ENCODE measurements around the gene HSPBAP1.

The HSPBAP1 gene, protein sequence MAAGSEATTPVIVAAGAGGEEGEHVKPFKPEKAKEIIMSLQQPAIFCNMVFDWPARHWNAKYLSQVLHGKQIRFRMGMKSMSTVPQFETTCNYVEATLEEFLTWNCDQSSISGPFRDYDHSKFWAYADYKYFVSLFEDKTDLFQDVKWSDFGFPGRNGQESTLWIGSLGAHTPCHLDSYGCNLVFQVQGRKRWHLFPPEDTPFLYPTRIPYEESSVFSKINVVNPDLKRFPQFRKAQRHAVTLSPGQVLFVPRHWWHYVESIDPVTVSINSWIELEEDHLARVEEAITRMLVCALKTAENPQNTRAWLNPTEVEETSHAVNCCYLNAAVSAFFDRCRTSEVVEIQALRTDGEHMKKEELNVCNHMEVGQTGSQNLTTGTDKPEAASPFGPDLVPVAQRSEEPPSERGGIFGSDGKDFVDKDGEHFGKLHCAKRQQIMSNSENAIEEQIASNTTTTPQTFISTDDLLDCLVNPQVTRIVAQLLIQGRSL

DNA sequence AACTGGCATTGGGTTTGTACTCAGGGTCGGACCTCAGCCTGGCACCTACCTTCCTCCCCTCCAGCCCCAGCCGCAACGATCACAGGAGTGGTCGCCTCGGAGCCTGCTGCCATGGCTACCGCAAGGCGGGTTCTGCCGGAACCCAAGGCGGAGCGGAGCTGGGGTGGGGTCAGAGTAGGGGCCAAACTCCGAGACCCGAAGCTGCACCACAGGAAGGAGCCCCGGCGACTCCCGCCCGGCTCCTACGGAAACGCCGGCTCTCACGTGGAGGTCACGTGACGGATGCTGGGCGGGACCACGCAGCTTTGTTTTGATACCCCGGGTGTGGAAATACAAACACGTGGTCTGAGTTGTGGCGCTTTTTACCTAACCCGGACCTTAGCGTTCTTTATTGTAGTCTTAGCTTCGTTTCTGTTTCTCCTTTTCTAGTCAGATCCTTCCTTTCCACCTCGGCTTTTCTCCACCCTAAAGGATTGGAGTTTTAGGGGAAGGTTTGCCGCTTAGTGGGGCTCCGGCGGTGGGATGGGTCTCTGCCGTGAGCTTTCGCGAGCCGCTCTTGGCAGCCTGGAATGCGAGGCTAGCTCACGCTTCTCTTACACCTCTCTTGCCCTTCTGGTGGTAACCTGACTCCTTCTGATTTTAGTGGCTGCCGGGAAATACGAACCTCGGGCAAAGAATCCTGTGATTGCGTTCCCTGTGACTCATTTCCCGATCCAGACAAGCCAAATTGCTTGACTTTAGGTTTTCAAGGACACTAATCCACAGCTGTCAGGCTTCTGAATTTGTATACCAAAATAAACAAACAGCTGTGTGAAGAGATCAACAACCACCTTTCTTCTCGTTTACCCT lies at the start of gene HSPBAP1:
Gene HSPBAP1, minus strand, starts transcription at position 264 of the 849 bp plus-strand sequence. Its CDS starts 151 bp downstream, at position 113.
- peak; percentile 82 to 84 for DNase-seq (ENCODE audit: low read depth in 2 of 2, low spot score in 1 of 2)

- DNase-seq (ENCODE audit: low read depth in 2 of 2, low spot score in 1 of 2) = no peak
These were observed 42.0 kb upstream of the HSPBAP1 start for GRCh38 chr3:122835590-122835989.

DNA sequence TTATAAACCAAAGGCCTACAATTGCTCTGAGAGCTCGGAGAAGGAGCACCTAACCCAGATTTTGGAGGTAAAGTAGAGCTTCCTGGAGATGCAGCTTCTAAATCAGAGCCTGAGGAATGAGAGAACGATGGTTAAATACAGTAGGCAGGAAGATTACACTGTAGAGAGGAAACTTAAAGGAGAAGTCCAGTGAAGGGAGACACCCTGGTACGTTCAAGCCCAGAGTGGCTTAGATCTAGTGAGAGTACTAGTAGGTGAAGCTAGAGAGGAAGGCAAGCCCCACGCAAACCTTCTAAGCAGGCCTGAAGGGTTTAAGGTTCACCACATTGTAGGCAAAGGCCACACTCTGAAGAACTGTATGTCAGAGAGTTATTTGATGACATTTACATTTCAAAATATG lies 34.6 kb upstream of the HSPBAP1 start:
- DNase-seq (ENCODE audit: low read depth in 2 of 2, low spot score in 1 of 2) = no peak

- DNase-seq (ENCODE audit: low read depth in 2 of 2, low spot score in 1 of 2) = no peak
These were observed 32.6 kb upstream of the HSPBAP1 start for GRCh38 chr3:122826278-122826677.

DNA sequence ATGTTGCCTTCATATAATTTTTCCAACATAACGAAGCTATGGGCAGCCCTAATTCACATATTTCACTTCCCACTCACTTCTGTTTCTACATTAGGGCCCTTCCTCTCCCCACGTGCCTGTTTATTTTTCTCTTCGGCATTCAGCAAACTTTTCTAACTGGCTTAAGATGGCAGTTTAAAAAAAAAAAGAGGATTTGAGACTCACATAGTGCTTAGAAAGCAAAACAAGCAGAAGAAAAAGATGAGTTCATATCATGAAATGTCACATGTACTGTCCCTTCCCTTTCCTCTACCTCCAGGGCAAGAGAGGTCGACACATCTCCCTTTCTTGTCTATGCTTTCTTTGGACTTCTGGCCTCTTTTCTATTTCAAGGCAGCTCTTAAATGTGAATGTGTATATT lies 31.8 kb upstream of the HSPBAP1 start:
- no peak for DNase-seq (ENCODE audit: low read depth in 2 of 2, low spot score in 1 of 2)

GRCh38 chr3:122824465-122825381 lies 31.1 kb upstream of the HSPBAP1 start:
- DNase-seq (ENCODE audit: low read depth in 2 of 2, low spot score in 1 of 2) = no peak

DNA sequence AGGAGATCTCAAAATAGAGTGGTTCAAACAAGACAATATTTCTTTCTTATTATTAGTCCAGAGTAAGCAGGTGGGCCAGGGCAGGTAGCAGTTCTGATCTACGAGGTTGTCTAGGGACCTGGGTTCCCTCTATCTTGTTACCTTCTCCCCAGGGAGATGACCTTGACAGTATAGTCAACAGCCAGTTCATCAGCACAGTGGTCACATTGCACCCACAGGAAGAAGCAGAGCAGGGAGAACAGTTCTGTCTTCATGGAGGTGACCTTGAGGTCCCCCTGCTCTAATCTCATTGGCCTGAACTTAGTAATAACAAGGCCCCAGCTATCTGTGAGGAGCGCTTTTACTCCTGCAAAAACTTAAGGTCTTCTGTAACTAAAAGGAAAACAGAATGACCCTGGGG lies 23.0 kb upstream of the HSPBAP1 start:
- DNase-seq (ENCODE audit: low read depth in 2 of 2, low spot score in 1 of 2) = no peak

DNA sequence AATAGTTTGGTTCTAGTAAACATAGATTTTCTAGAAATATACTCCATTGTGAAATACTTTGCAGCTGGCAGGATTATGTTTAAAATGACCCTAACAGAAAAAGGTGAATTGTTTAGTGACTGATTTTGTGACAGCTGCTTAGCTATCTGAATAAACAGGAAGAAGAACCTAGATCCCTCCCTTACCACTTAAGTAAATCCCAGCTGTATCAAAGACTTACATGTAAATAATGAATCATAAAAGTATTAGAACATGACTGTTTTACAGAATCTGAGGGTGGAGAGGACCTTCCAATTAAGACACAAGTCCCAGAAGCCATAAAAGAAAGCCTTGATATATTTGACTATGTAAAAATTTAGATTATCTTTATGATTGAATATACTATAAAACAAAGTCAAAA lies 17.1 kb upstream of the HSPBAP1 start:
- no peak for DNase-seq (ENCODE audit: low read depth in 2 of 2, low spot score in 1 of 2)

DNA sequence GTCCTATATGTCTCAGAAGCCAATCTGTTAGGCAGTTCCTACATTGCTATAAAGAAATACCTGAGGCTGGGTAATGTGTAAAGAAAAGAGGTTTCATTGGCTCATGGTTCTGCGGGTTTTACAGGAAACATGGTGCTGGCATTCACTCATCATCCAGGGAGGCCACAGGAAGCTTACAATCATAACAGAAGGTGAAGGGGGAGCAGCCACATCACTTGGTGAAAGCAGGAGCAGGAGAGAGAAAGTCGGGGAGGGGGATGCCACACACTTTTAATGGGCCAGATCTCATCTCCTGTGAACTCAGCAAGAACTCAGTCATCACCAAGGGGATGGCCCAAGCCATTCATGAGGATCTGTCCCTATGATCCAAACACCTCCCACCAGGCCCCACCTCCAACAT lies 10.3 kb upstream of the HSPBAP1 start:
- DNase-seq (ENCODE audit: low read depth in 2 of 2, low spot score in 1 of 2) = no peak

DNA sequence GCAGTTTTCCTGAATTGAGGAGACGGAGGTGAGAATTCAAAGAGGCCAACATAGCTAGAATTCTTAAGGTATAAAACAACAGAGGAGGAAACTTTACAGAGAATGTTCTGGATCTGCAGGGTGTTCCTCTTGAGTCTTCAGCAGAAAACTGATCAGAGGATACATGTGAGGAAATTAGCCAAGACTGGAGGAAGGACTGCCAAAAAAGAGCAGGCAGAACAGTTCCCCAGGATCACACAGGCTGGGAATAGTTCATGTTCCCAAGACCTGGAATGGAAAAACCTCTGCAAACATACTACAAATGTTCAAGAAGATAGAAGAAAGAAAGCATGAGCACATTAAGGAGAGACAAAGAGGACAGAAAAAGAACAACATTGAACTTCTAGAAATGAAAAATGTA lies 8.7 kb upstream of the HSPBAP1 start:
- DNase-seq (ENCODE audit: low read depth in 2 of 2, low spot score in 1 of 2) = no peak

GRCh38 chr3:122800706-122801237 lies 7.1 kb upstream of the HSPBAP1 start:
- DNase-seq (ENCODE audit: low read depth in 2 of 2, low spot score in 1 of 2) = no peak

DNA sequence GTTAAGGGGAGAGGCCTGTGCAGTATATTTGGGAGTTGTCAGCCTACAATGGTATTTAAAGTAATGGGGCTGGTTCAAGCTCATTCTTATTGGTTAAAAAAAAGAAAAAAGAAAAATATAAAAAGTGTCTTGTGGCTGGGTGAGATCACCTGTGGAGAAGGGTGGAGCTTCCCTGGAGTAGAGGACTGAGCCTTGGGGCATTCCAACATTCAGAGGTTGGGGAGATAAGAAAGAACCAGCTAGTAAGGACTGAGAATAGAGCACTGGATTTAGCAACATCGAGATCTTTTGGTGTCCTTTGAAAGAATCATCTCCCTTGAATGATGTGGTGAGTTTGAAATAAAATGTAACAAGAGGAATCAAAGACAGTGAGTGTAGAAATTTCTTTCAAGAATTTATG lies 6.4 kb upstream of the HSPBAP1 start:
- no peak for DNase-seq (ENCODE audit: low read depth in 2 of 2, low spot score in 1 of 2)

DNA sequence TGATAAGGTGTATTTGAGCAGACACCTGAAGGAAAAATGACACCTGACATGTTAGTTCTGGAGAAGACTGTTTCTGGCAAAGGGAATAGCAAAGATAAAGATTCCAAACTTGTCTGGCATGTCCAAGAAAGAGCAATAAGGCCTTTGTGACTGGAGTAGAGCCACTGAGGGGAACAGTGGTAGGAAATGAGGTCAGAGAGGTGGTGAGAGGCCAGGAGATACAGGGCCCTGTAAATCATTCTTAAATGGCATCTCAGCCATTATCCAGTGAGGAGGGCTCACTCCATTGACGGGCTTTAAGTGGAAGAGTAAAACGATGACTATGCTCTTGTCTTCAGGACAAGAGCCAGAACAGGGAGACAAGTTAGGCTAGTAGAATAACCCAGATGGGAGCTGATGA lies 5.7 kb upstream of the HSPBAP1 start:
- DNase-seq (ENCODE audit: low read depth in 2 of 2, low spot score in 1 of 2) = no peak

- no peak for DNase-seq (ENCODE audit: low read depth in 2 of 2, low spot score in 1 of 2)
These were observed 3.7 kb upstream of the HSPBAP1 start for GRCh38 chr3:122797291-122797690.

DNA sequence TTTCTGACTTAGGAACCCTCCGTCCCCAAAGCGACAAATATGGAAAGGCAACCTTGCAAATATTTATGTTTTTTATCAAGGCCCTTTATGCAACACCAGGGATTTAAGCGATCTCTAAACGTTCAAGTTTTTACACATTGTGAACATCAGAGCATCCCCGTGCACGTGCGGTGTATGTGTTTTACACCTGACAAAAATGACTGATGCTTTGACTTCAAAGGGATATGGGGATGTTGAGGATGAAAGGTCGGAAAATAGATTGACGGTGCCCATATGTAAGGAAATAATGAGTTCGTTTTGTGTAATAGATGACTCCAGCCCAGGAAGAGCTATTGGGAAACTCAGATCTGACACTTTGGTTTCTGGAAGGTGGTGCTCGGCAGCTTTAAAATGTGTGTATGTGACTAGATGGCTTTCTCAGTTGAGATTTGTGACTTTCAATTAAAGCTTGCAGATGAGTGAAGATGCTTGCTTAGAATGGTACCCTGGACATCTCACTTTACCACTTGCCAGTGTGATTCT lies 2.1 kb upstream of the HSPBAP1 start:
- DNase-seq (ENCODE audit: low read depth in 2 of 2, low spot score in 1 of 2) = no peak

- peak; percentile 28 to 38 for DNase-seq (ENCODE audit: low read depth in 2 of 2, low spot score in 1 of 2)
These were observed 1.4 kb upstream of the HSPBAP1 start, which contains the start of gene SLC49A4 for GRCh38 chr3:122794779-122795673. TSS of gene SLC49A4 (plus strand) at chr3:122795069. CDS start at chr3:122795193, 124 bp downstream.

DNA sequence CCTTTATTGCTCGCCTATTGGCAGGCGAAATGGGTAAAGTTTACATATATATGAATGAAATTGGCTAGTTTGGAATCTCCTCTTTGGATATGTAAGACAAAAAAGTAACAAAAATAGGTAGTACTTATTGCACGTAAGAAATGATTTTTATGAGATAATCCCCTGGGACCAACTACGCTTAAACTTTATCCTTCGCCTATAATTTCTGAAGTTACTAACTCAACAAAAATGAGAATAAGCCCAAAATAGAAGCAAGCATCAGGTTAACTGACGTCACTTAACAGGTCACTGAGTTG lies 800 bp upstream of the HSPBAP1 start:
- no peak for DNase-seq (ENCODE audit: low read depth in 2 of 2, low spot score in 1 of 2)

GRCh38 chr3:122789585-122790273 lies 3.9 kb downstream of the HSPBAP1 start:
- no peak for DNase-seq (ENCODE audit: low read depth in 2 of 2, low spot score in 1 of 2)

GRCh38 chr3:122787872-122788271 lies 5.8 kb downstream of the HSPBAP1 start:
- DNase-seq (ENCODE audit: low read depth in 2 of 2, low spot score in 1 of 2) = no peak

Measured in stimulated activated CD8-positive, alpha-beta memory T cell treated with anti-CD3 and anti-CD28 coated beads, Interleukin-4, amount 100 ng/mL, for 1 hour (primary cell).